Body of pancreas (tissue), 4 donors: ENCODE results near the gene YWHAG.

Source experiments
- CTCF ChIP-seq, 7 experiments: fragments of 450-650 bp in 4 of 7; fragments of 200-600 bp in 3 of 7; sonication (generic) in 3 of 7; IDR thresholded peaks; one replicate each; pipeline ENCODE4 v1.5.1; 2016 to 2019; ENCODE audit warnings: antibody characterized with exemption in 7 of 7
- POLR2A ChIP-seq, 3 donors: fragments of 450-650 bp; IDR thresholded peaks; one replicate each; pipeline ENCODE4 v1.6.1; 2016; ENCODE audit warnings: antibody characterized with exemption in 3 of 3, mild to moderate bottlenecking in 2 of 3

GRCh38 chr7:76291351-76292212 is 67.2 kb downstream of the YWHAG start:
- TF ChIP-seq CTCF (IDR thresholded peaks at IDR 0.05) (peak; percentile 94 to 99 (median 99)), POLR2A (IDR thresholded peaks at IDR 0.05) (peak in 1 of 3 donors; percentile 55)
